GM19035 (cell line): Measurements from ENCODE around the gene LONP1.

ENCODE experiments used
- ATAC-seq: cut with Tn5 transposase; IDR thresholded peaks from one replicate; pipeline ENCODE4 v1.9.1; 2021; ENCODE audit not compliant: unreplicated experiment

LONP1 gene

DNA sequence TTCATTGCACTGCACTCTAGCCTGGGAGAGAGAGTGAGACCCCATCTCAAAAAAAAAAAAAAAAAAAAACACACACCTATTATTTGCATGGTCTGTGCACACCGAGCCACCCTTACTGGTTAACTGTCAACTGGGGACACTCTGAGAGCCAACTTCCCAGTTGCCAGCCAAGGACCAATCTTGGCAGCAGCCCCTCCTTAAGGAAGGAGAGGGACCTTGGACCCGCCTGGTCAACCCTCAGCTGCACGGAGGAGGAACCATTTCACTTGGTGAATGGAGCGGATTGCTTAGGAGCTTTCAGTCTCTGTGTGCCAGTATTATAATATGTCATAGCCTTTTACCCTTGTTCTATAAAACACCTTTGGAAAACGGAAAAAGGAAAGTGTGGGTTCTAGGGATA is 64.5 kb downstream of the LONP1 start:
- no peak for ATAC-seq

DNA sequence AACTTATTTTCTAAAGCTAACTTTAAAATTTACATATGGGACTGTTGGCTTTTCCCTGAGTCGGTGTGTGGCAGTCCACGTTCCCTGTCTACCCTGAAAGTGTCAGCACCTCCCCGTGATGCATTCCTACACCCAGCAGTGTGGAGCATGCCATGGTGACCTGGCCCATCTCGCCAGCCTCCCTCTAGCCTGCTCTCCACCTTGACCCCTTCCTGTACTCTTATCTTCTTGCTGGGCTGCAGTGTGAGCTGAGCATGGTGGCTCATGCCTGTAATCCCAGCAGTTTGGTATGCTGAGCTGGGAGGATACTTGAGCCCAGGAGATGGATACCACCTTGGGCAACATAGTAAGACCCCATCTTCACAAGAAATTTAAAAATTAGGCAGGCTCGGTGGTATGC is 65.0 kb downstream of the LONP1 start:
- no peak for ATAC-seq

DNA sequence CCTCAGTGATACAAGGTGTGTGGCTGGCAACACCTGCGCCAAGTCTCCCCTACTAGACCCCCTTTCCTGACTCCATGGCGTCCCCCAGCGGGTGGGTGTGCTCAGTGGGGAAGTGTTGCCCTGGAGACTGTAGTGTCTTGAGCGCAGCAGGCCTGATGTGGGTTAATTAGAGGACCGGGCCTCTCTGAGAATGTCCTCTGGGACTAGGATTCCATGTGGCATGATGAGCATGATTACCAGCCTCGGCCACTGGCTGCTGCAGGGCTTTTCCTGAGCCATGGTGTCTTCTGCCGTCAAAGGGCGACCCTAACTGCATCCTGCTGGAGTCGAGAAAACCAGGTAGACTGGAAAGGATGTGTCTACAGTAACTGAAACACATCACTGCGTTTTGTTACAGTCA is 67.7 kb downstream of the LONP1 start:
- no peak for ATAC-seq

DNA sequence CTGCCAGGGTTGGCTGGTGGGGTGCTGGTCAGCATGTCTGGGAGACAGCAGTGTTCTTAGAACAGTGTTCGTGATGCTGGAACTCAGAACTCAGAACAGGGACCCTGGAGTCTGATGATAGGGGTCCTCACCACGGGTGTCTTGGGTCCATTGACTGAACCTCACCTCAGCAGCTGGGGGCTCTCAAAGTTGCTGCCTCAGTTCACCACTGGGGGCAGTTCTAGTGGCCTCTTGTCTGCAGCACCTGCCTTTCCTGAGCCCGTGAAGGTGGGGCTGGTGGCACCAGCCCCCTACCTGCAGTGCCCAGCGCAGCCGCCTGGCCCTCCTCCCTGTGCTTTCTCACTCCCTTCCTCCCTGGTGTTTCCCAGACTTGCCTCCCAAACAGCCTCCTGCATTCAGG is 68.6 kb downstream of the LONP1 start:
- ATAC-seq, result no peak

DNA sequence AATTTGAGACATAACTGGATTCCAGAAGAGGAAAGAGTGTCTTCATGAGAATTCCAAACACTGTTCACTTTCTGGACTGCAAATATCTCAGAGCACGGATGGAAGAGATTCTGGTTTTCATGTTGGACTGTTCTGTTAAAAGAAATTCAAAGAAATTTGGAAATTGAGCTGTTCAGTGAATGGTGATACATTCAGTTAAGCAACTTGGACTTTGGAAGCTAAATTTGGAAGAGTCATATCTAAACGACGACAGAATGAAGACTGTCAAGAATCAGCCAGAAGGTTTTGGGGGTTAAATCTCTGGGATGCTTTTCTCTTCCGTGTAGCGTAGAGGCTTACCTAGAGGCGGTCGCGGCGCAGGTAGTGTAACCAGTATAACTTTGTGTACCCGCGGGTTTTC is 71.5 kb downstream of the LONP1 start:
- no peak for ATAC-seq

DNA sequence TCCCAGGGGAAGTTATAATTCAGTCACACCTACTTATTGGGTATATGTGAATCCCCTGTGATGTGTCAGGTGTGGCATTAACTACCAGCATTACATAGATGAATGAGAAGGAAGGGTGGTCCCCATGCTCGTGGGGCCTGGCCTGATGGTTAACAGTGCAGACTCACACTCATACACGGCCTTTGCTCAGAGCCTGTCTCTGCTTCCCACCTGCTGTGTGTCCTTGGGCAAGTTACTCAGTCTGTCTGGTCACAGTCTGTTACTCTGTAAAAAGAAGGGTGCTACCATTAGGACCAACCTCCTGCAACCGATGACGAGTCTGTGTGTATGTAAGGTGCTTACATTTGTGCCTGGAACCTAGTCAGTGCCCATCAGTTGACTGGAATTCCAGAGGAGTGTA is 73.2 kb downstream of the LONP1 start:
- ATAC-seq, result no peak

DNA sequence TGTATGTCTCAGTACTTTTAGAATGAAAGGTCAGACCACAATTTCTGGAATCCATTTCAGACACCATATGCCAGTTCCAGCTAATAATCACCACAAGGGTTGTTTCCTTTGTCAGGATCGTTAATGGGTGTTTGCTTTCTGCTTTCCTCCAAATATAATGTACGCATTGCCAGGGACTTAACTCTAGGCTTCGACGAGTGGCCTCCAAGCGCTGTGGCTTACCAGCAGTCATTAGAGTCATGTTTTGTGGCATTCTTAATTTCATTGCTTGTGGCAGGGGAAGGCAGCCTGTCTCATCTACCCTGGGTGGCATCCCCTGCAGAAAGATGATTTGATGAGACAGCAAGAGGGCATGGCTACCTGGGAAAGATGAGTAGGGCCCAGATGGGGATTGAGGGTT is 74.5 kb downstream of the LONP1 start:
- no peak for ATAC-seq

DNA sequence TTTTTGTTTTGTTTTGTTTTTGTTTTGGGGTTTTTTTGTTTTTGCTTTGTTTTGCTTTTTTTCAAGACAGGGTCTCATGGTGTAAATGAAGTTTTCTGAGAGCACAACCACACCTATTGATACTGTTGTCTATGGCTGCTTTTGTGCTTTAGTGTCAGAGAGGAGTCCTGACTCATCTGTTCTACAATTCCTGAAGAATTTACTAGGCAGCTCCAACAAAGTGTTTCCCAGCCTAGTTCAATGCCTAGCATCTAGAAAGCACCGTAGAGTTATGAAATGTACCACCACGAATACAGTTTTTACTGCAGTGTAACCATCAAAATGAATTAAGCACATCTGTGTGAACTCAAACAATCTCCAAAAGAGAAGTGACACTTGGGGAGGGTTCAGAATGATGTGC is 75.9 kb downstream of the LONP1 start:
- no peak for ATAC-seq

DNA sequence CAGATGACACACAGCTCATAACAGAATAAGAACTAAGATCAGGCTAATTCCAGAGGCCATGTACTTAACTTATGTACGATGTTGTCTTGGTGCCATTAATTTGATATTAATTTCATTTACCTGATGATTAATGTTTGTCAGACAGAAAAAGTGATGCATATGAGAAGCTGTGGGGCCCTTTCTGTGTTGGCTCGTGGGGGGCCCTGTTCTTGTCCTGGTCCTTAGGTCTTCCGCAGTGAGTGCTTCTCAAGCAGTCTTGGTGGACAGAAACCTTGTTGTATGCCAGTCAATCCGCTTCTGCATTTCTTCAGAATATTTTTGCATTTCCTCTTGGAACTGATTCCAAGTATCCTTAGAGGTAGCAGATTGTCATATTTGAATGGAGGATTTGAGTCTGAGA is 76.9 kb downstream of the LONP1 start:
- ATAC-seq, result no peak

DNA sequence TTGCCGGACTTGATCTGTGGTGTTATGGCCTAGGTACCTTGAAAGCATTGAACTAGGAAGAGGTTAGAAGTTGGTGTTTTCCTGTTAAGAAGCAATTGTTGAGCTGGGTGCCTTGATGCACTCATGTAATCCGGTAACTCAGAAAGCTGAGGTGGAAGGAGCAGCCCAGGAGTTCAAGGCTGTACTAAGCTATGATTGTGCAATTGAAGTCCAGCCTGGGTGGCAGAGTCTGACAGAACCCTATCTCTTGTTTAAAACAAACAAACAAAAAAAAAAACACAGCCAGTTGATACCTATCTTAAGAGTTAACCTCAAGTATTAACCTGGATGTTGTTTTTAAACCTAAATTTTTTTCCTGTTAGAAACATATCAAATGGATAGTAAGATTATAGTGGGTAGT is 77.7 kb downstream of the LONP1 start:
- ATAC-seq, result no peak
